Measurements from ENCODE around the gene TOE1.

TOE1 gene

DNA sequence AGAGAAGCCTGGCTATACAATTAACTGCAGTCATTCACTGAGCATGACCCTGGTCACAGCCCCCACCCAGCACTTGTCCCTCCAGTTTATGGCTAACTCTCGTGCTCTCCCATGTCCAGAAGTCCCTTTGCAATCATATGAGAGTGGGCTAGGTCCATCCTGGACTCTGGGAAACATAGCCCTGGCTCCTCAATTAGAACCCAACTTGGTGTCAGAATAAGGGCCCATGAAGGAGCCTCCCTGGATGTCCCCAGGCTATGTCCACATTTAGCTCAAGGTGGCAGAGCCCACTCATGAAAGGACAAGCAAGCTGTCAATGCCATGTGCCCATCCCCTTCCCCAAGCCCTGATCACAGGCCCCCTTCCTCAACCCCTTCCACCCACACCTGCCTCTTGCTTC lies 40.7 kb upstream of the TOE1 start:
- no peaks in the 10 kb centered on the region for H3K9me2 ChIP-seq (replicated peaks; ENCODE audit: control insufficient read depth, low read length)
- no peak for TF ChIP-seq EZH2phosphoT487 (IDR thresholded peaks at IDR 0.05; ENCODE audit: borderline replicate concordance, low read length)
- TF ChIP-seq, protein P1, sequence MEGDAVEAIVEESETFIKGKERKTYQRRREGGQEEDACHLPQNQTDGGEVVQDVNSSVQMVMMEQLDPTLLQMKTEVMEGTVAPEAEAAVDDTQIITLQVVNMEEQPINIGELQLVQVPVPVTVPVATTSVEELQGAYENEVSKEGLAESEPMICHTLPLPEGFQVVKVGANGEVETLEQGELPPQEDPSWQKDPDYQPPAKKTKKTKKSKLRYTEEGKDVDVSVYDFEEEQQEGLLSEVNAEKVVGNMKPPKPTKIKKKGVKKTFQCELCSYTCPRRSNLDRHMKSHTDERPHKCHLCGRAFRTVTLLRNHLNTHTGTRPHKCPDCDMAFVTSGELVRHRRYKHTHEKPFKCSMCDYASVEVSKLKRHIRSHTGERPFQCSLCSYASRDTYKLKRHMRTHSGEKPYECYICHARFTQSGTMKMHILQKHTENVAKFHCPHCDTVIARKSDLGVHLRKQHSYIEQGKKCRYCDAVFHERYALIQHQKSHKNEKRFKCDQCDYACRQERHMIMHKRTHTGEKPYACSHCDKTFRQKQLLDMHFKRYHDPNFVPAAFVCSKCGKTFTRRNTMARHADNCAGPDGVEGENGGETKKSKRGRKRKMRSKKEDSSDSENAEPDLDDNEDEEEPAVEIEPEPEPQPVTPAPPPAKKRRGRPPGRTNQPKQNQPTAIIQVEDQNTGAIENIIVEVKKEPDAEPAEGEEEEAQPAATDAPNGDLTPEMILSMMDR (IDR thresholded peaks at IDR 0.05; ENCODE audit: low read depth, low read length, poor library complexity, severe bottlenecking) = no peak
- no peak overlapping the region for H3K4me2 ChIP-seq (ENCODE audit: low read length)
- peaks cover 8% of the 10 kb centered on the region; the same call in 1 of the 2 replicates for H3F3A ChIP-seq (ENCODE audit: control insufficient read depth, insufficient read depth)
- H3K4me3 ChIP-seq (ENCODE audit: low read length) = no peak overlapping the region
- no peaks in the 10 kb centered on the region for H3K36me3 ChIP-seq (ENCODE audit: control insufficient read depth, low read length)
- no peaks in the 10 kb centered on the region for H4K20me1 ChIP-seq (ENCODE audit: control insufficient read depth, insufficient read depth, low read depth, low read length)
- no peak overlapping the region for H3K27ac ChIP-seq (ENCODE audit: low read depth, low read length)
- no peaks in the 10 kb centered on the region for H3K9me3 ChIP-seq (ENCODE audit: control insufficient read depth, insufficient read depth, low read length)
- H3K4me1 ChIP-seq (ENCODE audit: control insufficient read depth, low read length) = peaks cover 7% of the 10 kb centered on the region
- peaks cover 3% of the 10 kb centered on the region for H3K79me2 ChIP-seq (ENCODE audit: control insufficient read depth, low read length)
- H3K27me3 ChIP-seq (ENCODE audit: control insufficient read depth, low read length) = no peaks in the 10 kb centered on the region

DNA sequence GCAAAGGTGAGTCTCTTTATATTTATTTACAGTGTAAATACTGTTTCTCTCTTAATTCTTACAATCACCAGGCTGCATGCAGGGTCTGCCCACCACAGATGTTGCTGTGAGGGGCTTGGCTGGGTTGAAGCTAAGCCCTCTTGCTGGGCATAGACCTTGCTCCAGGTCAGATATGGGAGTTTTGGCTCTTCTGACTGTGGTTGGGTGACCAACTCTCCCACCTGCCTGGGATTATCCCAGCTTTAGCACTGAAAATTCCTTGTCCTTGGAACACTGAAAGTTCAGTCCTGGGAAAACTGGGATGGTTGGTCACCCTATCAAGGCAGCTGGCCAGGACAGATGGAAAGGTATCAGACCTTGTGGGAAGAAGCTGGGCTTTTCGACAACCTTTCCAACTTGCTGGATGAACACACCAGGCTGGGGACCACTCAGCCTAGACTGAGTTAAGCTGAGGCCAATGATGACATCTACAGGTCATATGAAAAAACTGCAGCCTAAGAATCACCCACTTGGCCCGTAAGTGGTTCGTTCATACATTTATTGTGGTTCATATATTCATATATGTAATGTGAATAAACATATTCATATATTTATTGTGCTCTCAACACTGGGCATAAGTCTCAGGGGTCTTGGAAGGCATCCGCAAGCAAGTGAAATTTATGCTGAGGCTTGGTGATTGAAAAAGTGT lies 39.8 kb upstream of the TOE1 start:
- Histone ChIP-seq H3K36me3 (ENCODE audit: control insufficient read depth, low read length) (no peaks in the 10 kb centered on the region), H3K4me3 (ENCODE audit: low read length) (no peak overlapping the region), H3K9me2 (replicated peaks; ENCODE audit: control insufficient read depth, low read length) (no peaks in the 10 kb centered on the region), H3K4me2 (ENCODE audit: low read length) (no peak overlapping the region), H3K79me2 (ENCODE audit: control insufficient read depth, low read length) (peaks cover 8% of the 10 kb centered on the region), H3K27me3 (ENCODE audit: control insufficient read depth, low read length) (no peaks in the 10 kb centered on the region), H3K9me3 (ENCODE audit: control insufficient read depth, insufficient read depth, low read length) (no peaks in the 10 kb centered on the region), H3K4me1 (ENCODE audit: control insufficient read depth, low read length) (peaks cover 15% of the 10 kb centered on the region), H3F3A (ENCODE audit: control insufficient read depth, insufficient read depth) (peaks cover 8% of the 10 kb centered on the region; the same call in 1 of the 2 replicates), H4K20me1 (ENCODE audit: control insufficient read depth, insufficient read depth, low read depth, low read length) (no peaks in the 10 kb centered on the region), H3K27ac (ENCODE audit: low read depth, low read length) (no peak overlapping the region)
- TF ChIP-seq EZH2phosphoT487 (IDR thresholded peaks at IDR 0.05; ENCODE audit: borderline replicate concordance, low read length) = no peak
- TF ChIP-seq, protein P1 (IDR thresholded peaks at IDR 0.05; ENCODE audit: low read depth, low read length, poor library complexity, severe bottlenecking) = peak; percentile 68

DNA sequence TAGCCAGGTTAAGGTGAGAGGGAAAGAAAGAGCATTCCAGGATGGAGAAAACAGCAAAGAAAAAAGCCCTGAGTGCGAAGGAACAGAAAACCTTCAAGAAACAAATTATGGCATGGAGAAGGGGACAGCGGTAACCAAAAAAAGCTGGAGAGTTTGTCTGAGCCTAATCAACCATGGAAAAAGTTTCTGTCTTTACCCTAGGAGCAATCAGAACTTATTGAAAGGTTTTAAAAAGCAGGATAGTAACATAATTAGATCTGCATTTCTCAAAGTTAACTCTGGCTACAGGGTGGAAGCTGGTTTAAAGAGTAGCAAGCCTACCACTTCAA lies 39.3 kb upstream of the TOE1 start:
- H3F3A ChIP-seq (ENCODE audit: control insufficient read depth, insufficient read depth) = peaks cover 13% of the 10 kb centered on the region; the same call in 1 of the 2 replicates
- H4K20me1 ChIP-seq (ENCODE audit: control insufficient read depth, insufficient read depth, low read depth, low read length) = no peaks in the 10 kb centered on the region
- H3K4me3 ChIP-seq (ENCODE audit: low read length) = no peak overlapping the region
- no peaks in the 10 kb centered on the region for H3K36me3 ChIP-seq (ENCODE audit: control insufficient read depth, low read length)
- H3K79me2 ChIP-seq (ENCODE audit: control insufficient read depth, low read length) = peaks cover 8% of the 10 kb centered on the region
- TF ChIP-seq, protein P1 (IDR thresholded peaks at IDR 0.05; ENCODE audit: low read depth, low read length, poor library complexity, severe bottlenecking) = no peak
- no peak for TF ChIP-seq EZH2phosphoT487 (IDR thresholded peaks at IDR 0.05; ENCODE audit: borderline replicate concordance, low read length)
- no peaks in the 10 kb centered on the region for H3K9me2 ChIP-seq (replicated peaks; ENCODE audit: control insufficient read depth, low read length)
- H3K27ac ChIP-seq (ENCODE audit: low read depth, low read length) = no peak overlapping the region
- no peaks in the 10 kb centered on the region for H3K27me3 ChIP-seq (ENCODE audit: control insufficient read depth, low read length)
- no peak overlapping the region for H3K4me2 ChIP-seq (ENCODE audit: low read length)
- H3K4me1 ChIP-seq (ENCODE audit: control insufficient read depth, low read length) = peaks cover 20% of the 10 kb centered on the region
- H3K9me3 ChIP-seq (ENCODE audit: control insufficient read depth, insufficient read depth, low read length) = no peaks in the 10 kb centered on the region
